ENCODE data around the gene ISCA1.

DNA sequence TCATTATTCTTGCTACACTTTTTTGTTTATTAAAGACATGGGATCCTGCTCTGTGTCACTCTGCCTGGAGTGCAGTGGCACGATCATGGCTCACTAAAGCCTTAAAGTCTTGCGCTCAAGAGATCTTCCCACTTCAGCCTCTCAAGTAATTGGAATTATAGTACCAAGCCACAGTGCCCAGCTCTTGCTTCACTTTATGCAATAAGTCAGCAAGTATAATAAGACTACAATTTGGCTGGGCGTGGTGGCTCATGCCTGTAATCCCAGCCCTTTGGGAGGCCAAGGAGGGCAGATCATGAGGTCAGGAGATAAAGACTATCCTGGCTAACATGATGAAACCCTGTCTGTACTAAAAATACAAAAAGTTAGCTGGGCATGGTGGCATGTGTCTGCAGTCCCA is 28.8 kb downstream of the ISCA1 start:
- TF ChIP-seq ZNF138 (tag by site-specific recombination; IDR thresholded peaks at IDR 0.05; ENCODE audit: borderline replicate concordance) (no peak), ZNF777 (tag by site-specific recombination; IDR thresholded peaks at IDR 0.05; ENCODE audit: borderline replicate concordance) (no peak), ZNF324 (tag by site-specific recombination; IDR thresholded peaks at IDR 0.05) (no peak), YY1 (tag by site-specific recombination; IDR thresholded peaks at IDR 0.05) (no peak)
- TF ChIP-seq, protein P1, sequence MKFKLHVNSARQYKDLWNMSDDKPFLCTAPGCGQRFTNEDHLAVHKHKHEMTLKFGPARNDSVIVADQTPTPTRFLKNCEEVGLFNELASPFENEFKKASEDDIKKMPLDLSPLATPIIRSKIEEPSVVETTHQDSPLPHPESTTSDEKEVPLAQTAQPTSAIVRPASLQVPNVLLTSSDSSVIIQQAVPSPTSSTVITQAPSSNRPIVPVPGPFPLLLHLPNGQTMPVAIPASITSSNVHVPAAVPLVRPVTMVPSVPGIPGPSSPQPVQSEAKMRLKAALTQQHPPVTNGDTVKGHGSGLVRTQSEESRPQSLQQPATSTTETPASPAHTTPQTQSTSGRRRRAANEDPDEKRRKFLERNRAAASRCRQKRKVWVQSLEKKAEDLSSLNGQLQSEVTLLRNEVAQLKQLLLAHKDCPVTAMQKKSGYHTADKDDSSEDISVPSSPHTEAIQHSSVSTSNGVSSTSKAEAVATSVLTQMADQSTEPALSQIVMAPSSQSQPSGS (tag by site-specific recombination; IDR thresholded peaks at IDR 0.05; ENCODE audit: low read depth): no peak
